HG02588 (cell line): ENCODE measurements around the gene GNA15.
"Not testable (repeated sequence)": the region's sequence is repeated elsewhere in the genome, so short reads cannot be mapped to it uniquely, and the experiment has no call there.

Source experiments
- ATAC-seq: cut with Tn5 transposase; IDR thresholded peaks from one replicate; pipeline ENCODE4 v1.9.1; 2021; ENCODE audit warnings: mild to moderate bottlenecking, moderate library complexity; ENCODE audit not compliant: unreplicated experiment

GNA15 gene

GRCh38 chr19:3135961-3136683 lies at the start of gene GNA15:
Gene GNA15, plus strand, starts transcription at chr19:3136033. Its CDS starts 418 bp downstream, at chr19:3136451.
- no peak for ATAC-seq

GRCh38 chr19:3087769-3088168 lies 48.1 kb upstream of the GNA15 start:
- no peak for ATAC-seq

GRCh38 chr19:3089299-3089855 lies 46.5 kb upstream of the GNA15 start:
- ATAC-seq, result not testable (repeated sequence)

- peak; percentile 13 for ATAC-seq
Measured at GRCh38 chr19:3094601-3095440, 41.0 kb upstream of the GNA15 start.

- ATAC-seq, result no peak
Measured at GRCh38 chr19:3095441-3096191, 40.2 kb upstream of the GNA15 start.

- no peak for ATAC-seq
Measured at GRCh38 chr19:3096267-3096901, 39.4 kb upstream of the GNA15 start.

GRCh38 chr19:3096902-3097326 lies 38.9 kb upstream of the GNA15 start:
- ATAC-seq, result no peak

- ATAC-seq, result no peak
Measured at GRCh38 chr19:3097442-3097871, 38.4 kb upstream of the GNA15 start.

GRCh38 chr19:3098141-3098514 lies 37.7 kb upstream of the GNA15 start:
- ATAC-seq, result no peak

GRCh38 chr19:3098515-3099346 lies 37.1 kb upstream of the GNA15 start:
- ATAC-seq, result no peak

- ATAC-seq, result no peak
Measured at GRCh38 chr19:3099347-3100145, 36.3 kb upstream of the GNA15 start.

- no peak for ATAC-seq
Measured at GRCh38 chr19:3100331-3100730, 35.5 kb upstream of the GNA15 start.

- ATAC-seq, result no peak
Measured at GRCh38 chr19:3100747-3101730, 34.8 kb upstream of the GNA15 start.

GRCh38 chr19:3102239-3103140 lies 33.3 kb upstream of the GNA15 start:
- ATAC-seq, result no peak

GRCh38 chr19:3104708-3104983 lies 31.2 kb upstream of the GNA15 start:
- no peak for ATAC-seq

GRCh38 chr19:3105641-3106508 lies 30.0 kb upstream of the GNA15 start:
- no peak for ATAC-seq
